GM21367 (cell line): ENCODE measurements around the gene RASSF10.
"Not testable (repeated sequence)": the region's sequence is repeated elsewhere in the genome, so short reads cannot be mapped to it uniquely, and the experiment has no call there.

ENCODE experiments used
- ATAC-seq: cut with Tn5 transposase; IDR thresholded peaks from one replicate; pipeline ENCODE4 v1.9.1; 2021; ENCODE audit not compliant: unreplicated experiment

Gene RASSF10

DNA sequence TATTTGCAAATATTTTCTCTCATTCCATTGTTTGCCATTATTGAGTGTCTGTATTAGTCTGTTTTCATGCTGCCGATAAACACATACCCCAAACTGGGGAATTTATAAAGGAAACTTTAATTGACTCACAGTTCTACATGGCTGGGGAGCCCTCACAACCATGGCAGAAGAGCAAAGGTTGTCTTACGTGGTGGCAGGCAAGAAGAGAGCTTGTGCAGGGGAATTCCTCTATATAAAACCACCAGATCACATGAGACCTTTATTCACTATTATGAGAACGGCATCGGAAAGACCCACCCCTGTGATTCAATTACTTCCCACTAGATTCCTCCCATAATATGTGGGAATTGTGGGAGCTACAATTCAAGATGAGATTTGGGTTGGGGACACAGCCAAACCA is 10.2 kb downstream of the RASSF10 start:
- ATAC-seq: no peak

GRCh38 chr11:13023423-13023822 is 14.3 kb downstream of the RASSF10 start:
- no peak for ATAC-seq

- no peak for ATAC-seq
Measured at GRCh38 chr11:13026722-13027121, 17.6 kb downstream of the RASSF10 start.

DNA sequence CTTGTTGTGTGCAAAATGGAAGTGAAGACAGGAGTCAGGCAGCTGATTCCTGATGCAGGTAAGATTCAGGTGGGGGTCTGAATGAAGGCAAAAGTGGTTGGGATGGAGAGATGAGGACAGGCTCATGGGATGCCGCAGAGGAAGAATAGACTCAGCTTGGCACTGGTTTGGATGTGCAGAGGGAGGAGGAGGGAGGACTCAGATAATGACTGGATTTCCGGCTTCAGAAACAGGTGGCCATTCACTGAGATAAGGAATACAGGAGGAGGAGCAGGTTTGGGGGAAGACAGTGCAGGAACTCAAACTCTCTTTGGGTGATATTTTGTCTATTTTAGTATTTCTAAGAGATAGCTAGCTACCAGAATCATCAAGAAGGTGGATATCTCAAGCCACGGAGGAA is 19.2 kb downstream of the RASSF10 start:
- ATAC-seq: no peak

GRCh38 chr11:13029872-13030271 is 20.8 kb downstream of the RASSF10 start:
- ATAC-seq: no peak

DNA sequence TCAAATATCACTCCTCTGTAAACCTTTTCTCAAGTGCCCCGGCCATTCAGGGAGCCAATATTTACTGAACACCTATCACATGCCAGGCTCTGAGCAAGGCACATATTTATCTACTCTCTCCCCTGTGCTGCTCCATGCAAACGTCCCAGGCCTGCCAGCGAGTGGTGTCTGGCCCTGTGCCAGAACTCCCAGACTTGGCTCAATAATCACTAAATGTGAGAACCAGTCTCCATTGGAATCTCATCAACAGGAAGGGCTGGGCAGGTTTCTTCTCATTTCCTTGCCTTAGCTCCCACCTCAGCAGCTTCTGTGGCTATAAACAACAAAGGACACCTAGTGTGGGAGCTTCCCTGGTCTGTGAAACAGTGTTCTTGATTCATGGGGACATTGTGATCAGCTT is 21.7 kb downstream of the RASSF10 start:
- no peak for ATAC-seq

DNA sequence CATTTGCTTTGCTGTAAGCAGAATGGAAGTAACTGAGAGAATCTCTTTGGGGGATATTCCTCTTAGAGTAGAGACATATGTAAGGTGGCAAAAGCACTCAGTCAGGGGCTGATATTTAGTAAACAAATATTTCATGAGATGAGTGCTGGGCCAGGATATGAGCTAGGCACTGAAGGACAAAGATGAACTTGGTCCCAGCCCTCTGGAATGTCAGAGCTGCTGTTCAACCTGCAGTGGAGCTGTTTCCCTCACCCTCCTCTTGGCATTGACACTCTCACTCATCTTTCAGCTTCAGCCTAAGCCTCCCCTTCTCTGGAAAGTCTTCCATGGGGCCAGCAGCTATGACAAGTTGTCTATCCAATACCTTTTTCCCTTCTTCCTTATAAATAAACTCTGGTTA is 22.2 kb downstream of the RASSF10 start:
- ATAC-seq: no peak

DNA sequence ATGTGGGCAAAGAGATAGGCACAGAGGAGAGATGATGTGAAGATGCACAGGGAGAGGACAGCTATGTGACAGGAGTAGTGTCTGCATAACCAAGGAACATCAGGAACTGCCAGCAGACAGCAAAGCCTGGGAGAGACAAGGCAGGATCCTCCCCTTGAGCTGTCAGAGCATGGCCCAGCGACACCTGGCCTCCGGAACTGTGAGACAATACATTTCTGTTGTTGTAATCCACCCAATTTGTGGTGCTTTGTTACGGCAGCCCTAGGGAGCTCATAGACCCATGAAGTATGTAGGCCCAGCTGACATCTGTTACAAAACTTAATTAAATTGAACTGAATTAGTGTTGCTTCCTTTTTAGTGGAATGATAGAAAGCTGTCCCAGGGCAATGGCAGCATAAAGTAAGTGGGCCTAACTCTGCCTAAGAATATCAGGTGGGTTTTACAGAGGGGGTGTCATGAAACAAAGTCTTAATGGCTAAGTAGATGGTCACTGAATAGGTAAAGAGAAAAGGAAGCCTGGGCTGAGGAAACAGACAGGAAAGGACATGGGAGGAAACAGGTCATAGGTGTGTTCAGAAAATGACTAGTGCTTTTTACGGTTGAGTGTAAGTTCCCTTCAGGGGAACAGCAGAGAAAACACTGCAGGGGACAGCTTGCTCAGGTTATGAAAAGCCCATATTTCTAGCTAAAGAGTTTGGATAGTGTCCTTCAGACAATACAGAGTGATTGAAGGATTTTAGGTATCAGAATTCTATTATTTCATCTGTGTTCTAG is 24.8 kb downstream of the RASSF10 start:
- ATAC-seq: no peak

DNA sequence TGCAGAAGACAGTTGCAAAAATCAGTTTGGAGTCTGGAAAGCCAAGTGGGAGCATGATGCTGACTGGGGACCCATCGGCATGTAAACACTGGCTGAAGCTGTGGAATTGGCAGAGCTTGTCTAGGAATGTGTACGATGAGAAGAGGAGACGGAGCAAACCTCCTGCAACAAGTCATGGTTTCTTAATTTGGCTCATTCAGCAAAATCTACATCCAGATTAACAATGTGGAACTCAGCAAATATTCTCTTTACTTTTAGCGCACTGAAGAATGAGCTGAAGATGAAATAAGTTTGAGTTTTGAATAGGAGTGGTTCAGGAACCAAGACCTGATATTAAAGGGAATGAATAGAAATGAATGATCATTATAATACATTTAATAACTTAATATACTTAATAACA is 26.6 kb downstream of the RASSF10 start:
- no peak for ATAC-seq

DNA sequence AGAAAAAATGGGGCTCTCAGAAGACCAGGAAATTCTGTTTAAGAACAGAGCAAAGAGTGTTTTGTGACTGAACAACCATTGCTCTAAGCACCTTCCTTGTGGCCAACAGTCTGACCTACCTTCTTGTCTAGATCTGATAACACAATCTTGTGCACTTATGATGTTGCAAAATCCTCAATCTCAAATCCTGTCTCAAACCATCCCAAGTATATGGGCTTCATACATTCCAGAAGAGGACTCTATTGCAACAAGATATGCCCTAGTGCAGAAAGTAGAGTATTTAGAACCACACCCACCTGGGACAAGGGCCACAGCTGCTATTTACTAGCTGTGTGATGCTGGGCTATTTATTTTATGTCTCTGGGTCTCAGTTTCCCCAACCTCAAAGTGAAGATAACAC is 27.1 kb downstream of the RASSF10 start:
- ATAC-seq: no peak

DNA sequence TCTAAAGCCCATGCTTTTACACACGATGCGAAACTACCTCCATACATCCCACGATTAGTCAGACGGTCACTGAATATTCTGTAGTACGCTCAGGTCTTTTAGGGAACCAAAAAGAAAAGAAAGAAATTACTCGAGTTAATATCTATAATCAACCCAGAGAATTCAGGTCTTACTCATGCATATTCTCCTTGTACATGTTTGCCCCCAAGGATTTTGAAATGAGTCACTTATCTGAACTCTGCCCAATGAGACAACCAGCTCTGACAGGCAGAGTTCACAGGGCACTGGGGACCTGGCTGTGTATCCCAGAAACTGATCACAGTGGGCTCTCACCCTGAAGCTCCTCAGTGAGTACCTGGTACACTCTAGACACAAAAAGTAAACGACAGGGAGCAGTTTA is 29.2 kb downstream of the RASSF10 start:
- no peak for ATAC-seq

GRCh38 chr11:13039126-13039525 is 30.0 kb downstream of the RASSF10 start:
- ATAC-seq: no peak

DNA sequence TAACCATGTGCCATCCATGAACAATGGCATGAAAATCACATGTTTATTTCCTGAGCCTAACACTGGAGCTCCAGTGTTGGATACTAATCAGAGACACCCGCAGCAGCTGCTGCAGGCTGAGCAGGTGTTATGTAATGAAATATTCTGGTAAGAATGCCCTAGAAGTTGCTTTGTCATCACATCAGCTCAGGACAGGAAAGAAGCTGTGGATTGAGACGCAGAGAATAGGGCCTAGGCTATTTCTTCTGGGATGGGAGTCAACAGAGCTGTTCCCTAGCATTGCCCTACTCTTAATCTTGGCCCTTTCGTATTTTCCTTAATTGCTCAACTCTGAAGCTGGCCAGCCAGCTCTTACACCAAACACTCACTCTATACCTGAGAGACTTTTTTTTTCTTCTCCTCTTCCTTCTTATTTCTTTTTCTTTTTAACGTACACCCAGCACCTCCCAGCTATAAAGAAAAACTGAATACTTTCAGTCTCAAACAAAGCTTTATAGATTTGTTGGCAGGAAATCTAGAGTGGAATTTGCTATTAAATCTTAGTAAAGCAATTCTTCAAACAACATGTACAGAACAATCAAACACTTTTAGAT is 31.9 kb downstream of the RASSF10 start:
- no peak for ATAC-seq

DNA sequence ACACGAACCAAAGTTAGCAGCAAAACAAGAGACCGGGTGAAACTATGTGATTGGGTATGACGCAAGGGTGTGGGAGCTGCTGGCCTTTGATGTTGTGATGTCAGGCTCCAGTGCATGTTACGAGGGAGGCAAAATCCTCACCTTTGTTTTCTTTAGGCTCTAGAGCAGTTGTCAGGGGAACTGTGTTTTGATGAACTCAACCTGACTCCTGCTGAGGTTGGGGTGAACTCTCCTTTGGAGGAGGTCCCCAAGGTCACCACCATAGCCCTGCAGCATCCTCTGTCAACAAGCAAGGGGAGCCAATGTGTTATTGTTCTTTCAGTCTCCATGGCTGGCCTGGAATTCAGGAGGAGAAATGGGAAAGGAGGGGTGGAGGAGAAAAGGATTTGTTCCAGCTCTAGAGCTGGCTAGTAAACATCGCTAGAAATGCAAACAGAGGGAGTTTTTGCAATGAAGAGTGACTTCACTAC is 33.8 kb downstream of the RASSF10 start:
- no peak for ATAC-seq

DNA sequence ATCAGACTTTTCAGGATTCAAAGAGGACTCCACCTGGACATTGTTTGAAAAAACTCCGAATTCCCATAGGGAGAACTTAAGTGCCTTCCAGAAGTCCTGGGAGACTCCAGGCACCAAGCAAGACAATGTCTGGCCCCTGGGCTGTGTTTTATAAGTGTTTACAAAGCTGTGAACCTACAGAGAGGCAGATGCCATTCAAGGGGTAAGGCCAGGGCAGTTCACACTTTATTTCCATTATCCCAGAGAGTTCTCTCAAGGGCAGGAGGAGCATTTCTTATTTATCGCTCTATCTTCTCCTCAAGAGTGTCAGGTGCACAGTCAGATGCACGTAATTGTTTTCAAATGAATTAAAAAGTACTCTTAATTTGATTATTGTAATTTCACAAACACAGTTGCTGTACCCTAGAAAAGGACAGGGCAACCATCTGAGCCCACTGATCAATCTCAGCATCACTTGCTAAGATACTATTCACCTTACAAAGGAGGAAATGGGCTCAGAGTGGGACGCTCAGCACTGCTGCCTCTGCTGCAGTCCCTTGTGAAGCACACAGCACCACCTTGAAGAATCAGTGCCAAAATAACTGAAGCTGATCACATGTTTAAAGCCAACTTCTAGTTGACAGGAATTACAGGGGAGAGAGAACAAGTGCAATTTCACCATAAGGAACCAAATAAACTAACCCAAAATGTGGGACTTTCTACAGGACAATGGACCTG is 35.0 kb downstream of the RASSF10 start:
- no peak for ATAC-seq

DNA sequence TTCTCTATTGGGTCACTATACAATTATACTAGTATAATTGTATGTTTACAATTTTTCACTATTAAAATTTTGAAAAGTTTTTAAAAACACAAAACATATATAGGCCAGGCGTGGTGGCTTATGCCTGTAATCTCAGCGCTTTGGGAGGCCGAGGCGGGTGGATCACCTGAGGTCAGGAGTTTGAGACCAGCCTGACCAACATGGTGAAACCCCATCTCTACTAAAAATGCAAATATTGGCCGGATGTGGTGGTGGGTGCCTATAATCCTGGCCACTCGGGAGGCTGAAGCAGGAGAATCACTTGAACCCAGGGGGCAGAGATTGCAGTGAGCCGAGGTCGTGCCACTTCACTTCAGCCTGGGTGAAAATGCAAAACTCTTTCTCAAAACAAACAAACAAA is 36.0 kb downstream of the RASSF10 start:
- not testable (repeated sequence) for ATAC-seq

- ATAC-seq: no peak
Measured at GRCh38 chr11:13045734-13046133, 36.6 kb downstream of the RASSF10 start.

GRCh38 chr11:13046637-13047570 is 37.8 kb downstream of the RASSF10 start:
- ATAC-seq: no peak

DNA sequence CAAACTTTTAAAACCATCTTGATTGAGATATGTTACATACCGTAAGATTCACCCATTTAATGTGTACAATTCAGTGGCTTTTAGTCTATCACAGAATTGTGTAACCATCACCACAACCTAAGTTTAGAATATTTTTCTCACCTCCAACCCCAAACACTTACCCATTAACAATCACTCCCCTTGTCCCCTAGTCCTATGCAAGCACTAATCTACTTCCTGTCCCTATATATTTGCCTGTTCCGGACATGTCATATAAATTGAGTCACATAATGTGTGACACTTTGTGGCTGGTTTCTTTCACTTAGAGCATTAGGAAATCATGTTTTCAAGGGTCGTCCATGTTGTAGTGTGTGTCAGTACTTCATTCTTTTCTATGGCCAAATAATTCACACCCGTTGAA is 38.8 kb downstream of the RASSF10 start:
- ATAC-seq: no peak

DNA sequence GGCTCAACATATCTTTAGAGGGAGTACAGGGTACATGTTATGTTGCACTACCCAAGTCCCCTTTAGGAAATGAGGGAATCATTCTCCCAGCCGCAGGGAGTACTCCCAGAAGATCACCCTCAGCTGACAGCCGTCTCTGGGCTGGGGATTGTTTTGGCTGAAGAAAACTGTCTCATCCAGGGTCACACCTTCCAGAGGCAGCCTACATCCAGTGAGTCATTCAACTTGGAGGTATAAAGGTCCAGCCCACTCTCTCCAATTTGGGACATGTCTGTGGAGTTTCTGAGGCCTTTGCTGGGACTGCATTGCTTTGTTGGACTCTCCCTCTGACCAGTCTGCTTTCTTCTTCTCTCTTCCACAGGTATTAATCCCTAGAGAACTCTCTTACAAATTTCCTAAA is 42.1 kb downstream of the RASSF10 start:
- ATAC-seq: no peak

GRCh38 chr11:13052130-13052571 is 43.0 kb downstream of the RASSF10 start:
- ATAC-seq: no peak
